Measurements from ENCODE around the gene TEAD3.

TEAD3 gene

DNA sequence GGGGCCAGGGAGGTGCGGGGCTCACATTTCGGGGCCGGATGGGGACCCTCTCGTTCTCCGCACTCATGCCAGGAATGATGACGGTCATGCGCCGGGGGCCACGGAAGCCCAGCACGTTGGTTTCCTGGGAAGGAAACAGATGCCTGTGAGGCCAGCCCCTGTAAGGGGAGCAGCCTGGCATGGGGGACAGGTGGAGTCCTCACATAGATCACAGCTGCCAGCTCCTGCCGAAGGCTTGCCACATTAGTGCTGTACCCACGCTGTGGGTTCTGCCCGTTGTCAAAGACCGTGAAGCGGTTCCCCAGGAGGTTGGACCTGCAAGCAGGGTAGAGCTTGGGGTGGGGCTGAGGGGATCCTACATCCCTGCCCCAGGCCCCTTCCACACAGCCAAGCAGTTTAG, 6.7 kb upstream of the TEAD3 start:
- no peaks in the 10 kb centered on the region for H3K27me3 ChIP-seq (ENCODE audit: control insufficient read depth, insufficient read depth, low read length)

GRCh38 chr6:35501784-35502183, 4.9 kb upstream of the TEAD3 start:
- H3K4me3 ChIP-seq (ENCODE audit: low read depth, low read length) = no peak overlapping the region
- H3K36me3 ChIP-seq (ENCODE audit: control insufficient read depth, insufficient read depth, low read length) = no peaks in the 10 kb centered on the region
- no peaks in the 10 kb centered on the region for H3K27me3 ChIP-seq (ENCODE audit: control insufficient read depth, insufficient read depth, low read length)
- no peak overlapping the region for H2AFZ ChIP-seq
- peaks cover 7% of the 10 kb centered on the region for H3K4me1 ChIP-seq
- H3K27ac ChIP-seq = no peak overlapping the region
- H3K9ac ChIP-seq = no peak overlapping the region
- no peak overlapping the region for H3K4me2 ChIP-seq (ENCODE audit: low read length)
- H3K79me2 ChIP-seq = peaks cover 4% of the 10 kb centered on the region
- TF ChIP-seq, protein P1, sequence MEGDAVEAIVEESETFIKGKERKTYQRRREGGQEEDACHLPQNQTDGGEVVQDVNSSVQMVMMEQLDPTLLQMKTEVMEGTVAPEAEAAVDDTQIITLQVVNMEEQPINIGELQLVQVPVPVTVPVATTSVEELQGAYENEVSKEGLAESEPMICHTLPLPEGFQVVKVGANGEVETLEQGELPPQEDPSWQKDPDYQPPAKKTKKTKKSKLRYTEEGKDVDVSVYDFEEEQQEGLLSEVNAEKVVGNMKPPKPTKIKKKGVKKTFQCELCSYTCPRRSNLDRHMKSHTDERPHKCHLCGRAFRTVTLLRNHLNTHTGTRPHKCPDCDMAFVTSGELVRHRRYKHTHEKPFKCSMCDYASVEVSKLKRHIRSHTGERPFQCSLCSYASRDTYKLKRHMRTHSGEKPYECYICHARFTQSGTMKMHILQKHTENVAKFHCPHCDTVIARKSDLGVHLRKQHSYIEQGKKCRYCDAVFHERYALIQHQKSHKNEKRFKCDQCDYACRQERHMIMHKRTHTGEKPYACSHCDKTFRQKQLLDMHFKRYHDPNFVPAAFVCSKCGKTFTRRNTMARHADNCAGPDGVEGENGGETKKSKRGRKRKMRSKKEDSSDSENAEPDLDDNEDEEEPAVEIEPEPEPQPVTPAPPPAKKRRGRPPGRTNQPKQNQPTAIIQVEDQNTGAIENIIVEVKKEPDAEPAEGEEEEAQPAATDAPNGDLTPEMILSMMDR (IDR thresholded peaks at IDR 0.05) = no peak
- H3K9me3 ChIP-seq (ENCODE audit: control insufficient read depth, low read length) = no peaks in the 10 kb centered on the region

More for the DNA sequence above, 6.7 kb upstream of the TEAD3 start:
- H3K4me3 ChIP-seq (ENCODE audit: low read depth, low read length) = no peak overlapping the region
- H3K9me3 ChIP-seq (ENCODE audit: control insufficient read depth, low read length) = no peaks in the 10 kb centered on the region
- H3K9ac ChIP-seq = no peak overlapping the region
- no peak overlapping the region for H3K27ac ChIP-seq
- H3K79me2 ChIP-seq = no peaks in the 10 kb centered on the region
- no peak overlapping the region for H3K4me2 ChIP-seq (ENCODE audit: low read length)
- no peak overlapping the region for H2AFZ ChIP-seq
- TF ChIP-seq, protein P1 (IDR thresholded peaks at IDR 0.05) = no peak
- H3K36me3 ChIP-seq (ENCODE audit: control insufficient read depth, insufficient read depth, low read length) = no peaks in the 10 kb centered on the region
- H3K4me1 ChIP-seq = no peaks in the 10 kb centered on the region

DNA sequence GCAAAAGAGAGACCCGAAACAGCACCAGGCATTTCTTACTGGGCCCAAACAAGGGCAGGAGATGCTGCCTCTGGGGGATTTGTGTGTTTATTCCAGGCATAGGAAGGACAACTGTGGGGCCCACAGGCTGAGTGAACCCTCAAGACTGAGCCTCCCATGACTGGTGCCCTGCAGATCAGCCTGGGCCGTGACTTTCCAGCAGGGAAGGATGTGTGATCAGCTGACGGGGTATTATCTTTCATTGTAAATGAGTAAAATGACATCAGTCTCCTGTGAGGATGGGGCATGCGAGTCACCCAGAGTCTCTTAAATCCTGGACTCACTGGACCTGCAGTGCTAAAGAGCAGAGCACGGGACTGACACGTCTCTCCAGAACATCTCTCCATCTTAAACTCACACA, 3.9 kb upstream of the TEAD3 start:
- no peaks in the 10 kb centered on the region for H3K27me3 ChIP-seq (ENCODE audit: control insufficient read depth, insufficient read depth, low read length)
- H3K4me1 ChIP-seq = peaks cover 7% of the 10 kb centered on the region
- TF ChIP-seq, protein P1 (IDR thresholded peaks at IDR 0.05) = no peak

GRCh38 chr6:35499372-35499771, 2.5 kb upstream of the TEAD3 start:
- Histone ChIP-seq H3K9me3 (ENCODE audit: control insufficient read depth, low read length) (no peaks in the 10 kb centered on the region), H3K4me3 (ENCODE audit: low read depth, low read length) (no peak overlapping the region), H3K27ac (no peak overlapping the region), H3K36me3 (ENCODE audit: control insufficient read depth, insufficient read depth, low read length) (no peaks in the 10 kb centered on the region), H3K9ac (no peak overlapping the region), H3K4me1 (peaks cover 19% of the 10 kb centered on the region), H3K79me2 (peaks cover 9% of the 10 kb centered on the region), H2AFZ (no peak overlapping the region), H3K4me2 (ENCODE audit: low read length) (no peak overlapping the region), H3K27me3 (ENCODE audit: control insufficient read depth, insufficient read depth, low read length) (no peaks in the 10 kb centered on the region)
- TF ChIP-seq, protein P1 (IDR thresholded peaks at IDR 0.05) = no peak

More for the DNA sequence above, 3.9 kb upstream of the TEAD3 start:
- H2AFZ ChIP-seq = no peak overlapping the region
- H3K9ac ChIP-seq = no peak overlapping the region
- H3K27ac ChIP-seq = no peak overlapping the region
- H3K9me3 ChIP-seq (ENCODE audit: control insufficient read depth, low read length) = no peaks in the 10 kb centered on the region
- no peak overlapping the region for H3K4me3 ChIP-seq (ENCODE audit: low read depth, low read length)
- H3K79me2 ChIP-seq = peaks cover 4% of the 10 kb centered on the region
- no peak overlapping the region for H3K4me2 ChIP-seq (ENCODE audit: low read length)
- H3K36me3 ChIP-seq (ENCODE audit: control insufficient read depth, insufficient read depth, low read length) = no peaks in the 10 kb centered on the region

DNA sequence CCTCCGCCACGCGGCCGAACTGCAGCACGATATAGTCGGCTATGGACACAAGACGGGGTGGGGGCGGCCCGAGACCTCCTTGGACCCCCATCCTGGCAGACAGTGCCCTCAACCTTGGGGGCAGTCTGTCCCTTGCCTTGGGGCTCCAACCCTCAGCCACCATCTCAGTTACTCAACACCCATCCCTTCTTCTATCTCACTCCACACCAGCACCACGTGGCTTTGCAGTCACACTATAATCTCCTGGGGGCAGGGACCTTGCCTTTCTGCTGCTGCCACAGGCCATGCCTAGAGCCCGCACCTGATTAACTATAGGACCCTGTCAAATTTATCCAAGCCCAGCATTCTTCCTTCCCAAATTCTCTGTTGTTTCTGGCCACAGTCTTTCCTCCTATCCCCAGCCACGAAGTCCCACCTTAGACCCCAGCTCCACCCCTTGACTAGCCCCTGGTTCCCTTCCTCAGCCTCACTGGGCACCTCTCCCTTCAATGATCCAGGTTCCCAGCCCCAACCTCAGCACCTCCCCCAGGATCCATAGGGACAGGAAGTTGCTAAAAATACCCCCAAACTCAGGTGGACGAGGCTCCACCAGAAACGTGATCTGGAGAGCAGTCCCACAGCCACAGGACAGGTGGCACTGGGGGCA, 1.7 kb upstream of the TEAD3 start:
- TF ChIP-seq, protein P1 (IDR thresholded peaks at IDR 0.05) = no peak
- Histone ChIP-seq H3K27me3 (ENCODE audit: control insufficient read depth, insufficient read depth, low read length) (no peaks in the 10 kb centered on the region), H3K36me3 (ENCODE audit: control insufficient read depth, insufficient read depth, low read length) (no peaks in the 10 kb centered on the region), H3K27ac (no peak overlapping the region), H3K4me2 (ENCODE audit: low read length) (peak overlapping the region; percentile 94), H3K4me1 (peaks cover 28% of the 10 kb centered on the region), H3K4me3 (ENCODE audit: low read depth, low read length) (peak overlapping the region; percentile 67), H3K9ac (no peak overlapping the region), H3K9me3 (ENCODE audit: control insufficient read depth, low read length) (no peaks in the 10 kb centered on the region), H3K79me2 (peaks cover 9% of the 10 kb centered on the region), H2AFZ (no peak overlapping the region)
